HL-60 (cell line): ENCODE measurements around the gene TMX4.

Experiments used
- DNase-seq, 2 experiments: peaks; one replicate each; pipeline ENCODE4 v3.0.0-alpha.2; 2010 to 2020; ENCODE audit warnings: low read depth in 1 of 2, low spot score in 1 of 2
- H3K27ac ChIP-seq: fragments of 250-450 bp; sonication (Bioruptor Pico); replicated peaks from 2 replicates; pipeline ENCODE4 v1.5.1; 2020; ENCODE audit warnings: mild to moderate bottlenecking, moderate library complexity
- H3K27me3 ChIP-seq: fragments of 250-450 bp; sonication (Bioruptor Pico); 2 replicates; pipeline ENCODE4 v1.5.1; 2021; ENCODE audit warnings: mild to moderate bottlenecking, moderate library complexity; ENCODE audit not compliant: insufficient read depth, poor library complexity, severe bottlenecking
- H3K4me3 ChIP-seq: replicated peaks from 2 replicates; pipeline ENCODE4 v1.5.1; 2011; ENCODE audit warnings: mild to moderate bottlenecking, control low read depth, low read length; ENCODE audit not compliant: insufficient read depth
- CTCF ChIP-seq: IDR thresholded peaks from one replicate; pipeline ENCODE4 v1.5.1; 2011; ENCODE audit warnings: low read length, control low read depth, inconsistent platforms; ENCODE audit not compliant: insufficient read depth
- GABPA ChIP-seq: IDR thresholded peaks from 2 replicates; pipeline ENCODE4 v1.6.1; 2012; ENCODE audit warnings: low read depth
- POLR2AphosphoS5 ChIP-seq: IDR thresholded peaks from 2 replicates; pipeline ENCODE4 v1.6.1; 2012; ENCODE audit warnings: low read depth
- SPI1 ChIP-seq: IDR thresholded peaks from 2 replicates; pipeline ENCODE4 v1.6.1; 2012; ENCODE audit warnings: low read depth, mild to moderate bottlenecking, borderline replicate concordance
- TF ChIP-seq, protein P1 (sequence below): IDR thresholded peaks from 2 replicates; pipeline ENCODE4 v1.6.1; 2012; ENCODE audit warnings: low read depth; ENCODE audit not compliant: insufficient replicate concordance

The TMX4 gene

DNA sequence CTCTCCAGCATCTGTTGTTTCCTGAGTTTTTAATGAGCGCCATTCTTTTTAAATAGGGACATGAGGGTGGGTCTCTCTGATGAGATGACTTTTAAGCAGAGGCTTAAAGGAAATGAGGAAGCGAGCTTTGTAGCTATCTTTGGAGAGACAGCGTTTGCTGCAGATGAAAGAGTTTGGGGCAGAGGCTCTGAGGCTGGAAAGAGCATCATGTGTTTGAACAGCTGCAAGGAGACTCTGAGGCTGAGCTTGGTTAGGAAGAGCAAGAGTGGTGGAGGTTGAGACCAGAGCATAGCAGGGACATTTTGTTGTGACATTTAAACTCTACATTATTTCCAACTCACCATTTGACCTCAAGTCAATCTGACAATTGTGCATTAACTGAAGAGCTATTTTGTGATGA lies 38.3 kb upstream of the TMX4 start:
- no peak for TF ChIP-seq CTCF
- no peak for TF ChIP-seq GABPA
- TF ChIP-seq, protein P1, sequence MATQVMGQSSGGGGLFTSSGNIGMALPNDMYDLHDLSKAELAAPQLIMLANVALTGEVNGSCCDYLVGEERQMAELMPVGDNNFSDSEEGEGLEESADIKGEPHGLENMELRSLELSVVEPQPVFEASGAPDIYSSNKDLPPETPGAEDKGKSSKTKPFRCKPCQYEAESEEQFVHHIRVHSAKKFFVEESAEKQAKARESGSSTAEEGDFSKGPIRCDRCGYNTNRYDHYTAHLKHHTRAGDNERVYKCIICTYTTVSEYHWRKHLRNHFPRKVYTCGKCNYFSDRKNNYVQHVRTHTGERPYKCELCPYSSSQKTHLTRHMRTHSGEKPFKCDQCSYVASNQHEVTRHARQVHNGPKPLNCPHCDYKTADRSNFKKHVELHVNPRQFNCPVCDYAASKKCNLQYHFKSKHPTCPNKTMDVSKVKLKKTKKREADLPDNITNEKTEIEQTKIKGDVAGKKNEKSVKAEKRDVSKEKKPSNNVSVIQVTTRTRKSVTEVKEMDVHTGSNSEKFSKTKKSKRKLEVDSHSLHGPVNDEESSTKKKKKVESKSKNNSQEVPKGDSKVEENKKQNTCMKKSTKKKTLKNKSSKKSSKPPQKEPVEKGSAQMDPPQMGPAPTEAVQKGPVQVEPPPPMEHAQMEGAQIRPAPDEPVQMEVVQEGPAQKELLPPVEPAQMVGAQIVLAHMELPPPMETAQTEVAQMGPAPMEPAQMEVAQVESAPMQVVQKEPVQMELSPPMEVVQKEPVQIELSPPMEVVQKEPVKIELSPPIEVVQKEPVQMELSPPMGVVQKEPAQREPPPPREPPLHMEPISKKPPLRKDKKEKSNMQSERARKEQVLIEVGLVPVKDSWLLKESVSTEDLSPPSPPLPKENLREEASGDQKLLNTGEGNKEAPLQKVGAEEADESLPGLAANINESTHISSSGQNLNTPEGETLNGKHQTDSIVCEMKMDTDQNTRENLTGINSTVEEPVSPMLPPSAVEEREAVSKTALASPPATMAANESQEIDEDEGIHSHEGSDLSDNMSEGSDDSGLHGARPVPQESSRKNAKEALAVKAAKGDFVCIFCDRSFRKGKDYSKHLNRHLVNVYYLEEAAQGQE, result no peak
- TF ChIP-seq SPI1, result no peak
- TF ChIP-seq POLR2AphosphoS5, result no peak
- no peaks in the 10 kb centered on the region for H3K27me3 ChIP-seq
- DNase-seq, result no peak
- H3K27ac ChIP-seq, result no peak overlapping the region
- no peak overlapping the region for H3K4me3 ChIP-seq

- Histone ChIP-seq H3K27me3 (no peaks in the 10 kb centered on the region), H3K27ac (no peak overlapping the region), H3K4me3 (no peak overlapping the region)
- no peak for DNase-seq
- TF ChIP-seq, protein P1, result no peak
- TF ChIP-seq SPI1 (no peak), POLR2AphosphoS5 (no peak), GABPA (no peak), CTCF (no peak)
Observed at GRCh38 chr20:8055096-8055495, 35.5 kb upstream of the TMX4 start.

- Histone ChIP-seq H3K4me3 (no peak overlapping the region), H3K27me3 (no peaks in the 10 kb centered on the region), H3K27ac (no peak overlapping the region)
- no peak for TF ChIP-seq CTCF
- no peak for TF ChIP-seq SPI1
- no peak for TF ChIP-seq POLR2AphosphoS5
- TF ChIP-seq GABPA, result no peak
- TF ChIP-seq, protein P1, result no peak
- no peak for DNase-seq
Observed at GRCh38 chr20:8050157-8050837, 30.7 kb upstream of the TMX4 start.
